HepG2 (cell line): ENCODE measurements around the gene PNPLA2. TPM values are rescaled to one million over a fixed set of nuclear protein-coding genes. Genes with fewer than 3 reads are reported as not detected.
A peak's percentile ranks its signal among the peaks of the same experiment; 100 is the strongest.

Experiments used
- AKNA ChIP-seq: sonication (generic); formaldehyde crosslinking; IDR thresholded peaks from 2 replicates; pipeline ENCODE4 v1.4.0; 2020; ENCODE audit warnings: missing genetic modification reagents, borderline replicate concordance
- CBX2 ChIP-seq, 2 experiments: fragments of 200-600 bp in 1 of 2; sonication (generic); formaldehyde crosslinking in 1 of 2; IDR thresholded peaks; 2 replicates each; pipeline versions ENCODE4 v1.7.0 to v1.8.1; 2018 to 2022; ENCODE audit warnings: low read depth in 2 of 2, low read length in 1 of 2, mild to moderate bottlenecking in 1 of 2, missing genetic modification reagents in 1 of 2
- DRAP1 ChIP-seq: IDR thresholded peaks from 2 replicates; pipeline ENCODE4 v1.6.1; 2016; ENCODE audit warnings: missing genetic modification reagents, missing compliant biosample characterization
- DZIP1 ChIP-seq: sonication (generic); formaldehyde crosslinking; IDR thresholded peaks from 2 replicates; pipeline ENCODE4 v1.5.0; 2020; ENCODE audit warnings: mild to moderate bottlenecking, missing genetic modification reagents
- HOXA7 ChIP-seq: sonication (generic); formaldehyde crosslinking; IDR thresholded peaks from 2 replicates; pipeline ENCODE4 v1.8.1; 2022; ENCODE audit warnings: mild to moderate bottlenecking, missing genetic modification reagents, moderate library complexity
- IKZF1 ChIP-seq: fragments of 450-650 bp; IDR thresholded peaks from 2 replicates; pipeline ENCODE4 v1.7.1; 2016
- KDM4B ChIP-seq: sonication (generic); formaldehyde crosslinking; IDR thresholded peaks from 2 replicates; pipeline ENCODE4 v1.4.0; 2020; ENCODE audit warnings: missing genetic modification reagents
- MATR3 ChIP-seq: sonication (generic); formaldehyde crosslinking; IDR thresholded peaks from 2 replicates; pipeline ENCODE4 v1.4.0; 2020; ENCODE audit warnings: missing genetic modification reagents
- MTERF4 ChIP-seq: sonication (generic); formaldehyde crosslinking; IDR thresholded peaks from 2 replicates; pipeline ENCODE4 v1.8.0; 2023; ENCODE audit warnings: mild to moderate bottlenecking, missing genetic modification reagents
- MYNN ChIP-seq: sonication (generic); formaldehyde crosslinking; IDR thresholded peaks from 2 replicates; pipeline ENCODE4 v1.4.0; 2020; ENCODE audit warnings: mild to moderate bottlenecking, low read depth, missing genetic modification reagents
- NCOA2 ChIP-seq: sonication (generic); formaldehyde crosslinking; IDR thresholded peaks from 2 replicates; pipeline ENCODE4 v1.8.0; 2022; ENCODE audit warnings: inconsistent platforms
- NONO ChIP-seq, 2 experiments: fragments of 450-650 bp in 1 of 2; sonication (generic) in 1 of 2; formaldehyde crosslinking in 1 of 2; IDR thresholded peaks in 1 of 2; conservative IDR thresholded peaks in 1 of 2; 2 replicates each; pipeline versions ENCODE4 v1.6.1 to v1.8.0; 2017 to 2022; ENCODE audit warnings: mild to moderate bottlenecking in 1 of 2, missing genetic modification reagents in 1 of 2, moderate library complexity in 1 of 2
- RXRB ChIP-seq: IDR thresholded peaks from 2 replicates; pipeline ENCODE4 v1.6.1; 2016; ENCODE audit warnings: borderline replicate concordance, missing genetic modification reagents, missing compliant biosample characterization
- XBP1 ChIP-seq: sonication (generic); formaldehyde crosslinking; IDR thresholded peaks from 2 replicates; pipeline ENCODE4 v1.5.0; 2020; ENCODE audit warnings: missing genetic modification reagents
- ZNF576 ChIP-seq: sonication (generic); formaldehyde crosslinking; IDR thresholded peaks from 2 replicates; pipeline ENCODE4 v1.4.0; 2020; ENCODE audit warnings: mild to moderate bottlenecking, missing genetic modification reagents
- ZNF577 ChIP-seq: sonication (generic); formaldehyde crosslinking; IDR thresholded peaks from 2 replicates; pipeline ENCODE4 v1.4.0; 2020; ENCODE audit warnings: mild to moderate bottlenecking, low read depth, missing genetic modification reagents, borderline replicate concordance
- ZNF605 ChIP-seq: sonication (generic); formaldehyde crosslinking; IDR thresholded peaks from 2 replicates; pipeline ENCODE4 v1.8.0; 2022; ENCODE audit warnings: mild to moderate bottlenecking, missing genetic modification reagents
- ZNF816 ChIP-seq: sonication (generic); formaldehyde crosslinking; IDR thresholded peaks from 2 replicates; pipeline ENCODE4 v1.8.0; 2022; ENCODE audit warnings: missing genetic modification reagents, mild to moderate bottlenecking, borderline replicate concordance
- ZNF839 ChIP-seq: sonication (generic); formaldehyde crosslinking; IDR thresholded peaks from 2 replicates; pipeline ENCODE4 v1.4.0; 2020; ENCODE audit warnings: missing genetic modification reagents, mild to moderate bottlenecking, borderline replicate concordance
- polyA plus RNA-seq, 8 experiments: library from polyadenylated mRNA; depleted of rRNA in 3 of 8; stranded (reverse) in 7 of 8; unstranded in 1 of 8; fragments of >200 nt; fragmentation: Illumina TruSeq in 4 of 8; extraction: Trizol in 4 of 8; gene quantifications; 2 replicates each; pipeline versions ENCODE4 v1.2.1 to v1.2.3, GENCODE V29; 2011 to 2016; ENCODE audit warnings: low read depth in 4 of 8, missing spikeins in 1 of 8, mixed read lengths in 1 of 8; ENCODE audit not compliant: insufficient read depth in 1 of 8
- total RNA-seq, 5 experiments: library from RNA; depleted of rRNA; stranded (reverse); fragments of >200 nt; fragmentation: Illumina TruSeq; extraction: Trizol; gene quantifications; 2 replicates each; pipeline ENCODE4 v1.2.3, GENCODE V29; 2016; ENCODE audit warnings: low read depth in 1 of 5

Gene PNPLA2
- total and polyA plus RNA-seq, 2 of the 13 experiments (the other 11 are each of a cell fraction or from before 2014, with no cell fraction given) = 10.5 to 43.2 TPM

GRCh38 chr11:831961-832528, 13.3 kb downstream of the PNPLA2 start (continued):
- TF ChIP-seq XBP1 (CRISPR knock-in tag) = no peak
- TF ChIP-seq MATR3 (CRISPR knock-in tag) = no peak
- no peak for TF ChIP-seq RXRB (CRISPR knock-in tag)
- TF ChIP-seq DZIP1 (CRISPR knock-in tag) = no peak
- TF ChIP-seq CBX2 (IDR thresholded peaks at IDR 0.05; ENCODE audit: low read depth, low read length) = no peak
- no peak for TF ChIP-seq CBX2 (CRISPR knock-in tag; IDR thresholded peaks at IDR 0.05; ENCODE audit: low read depth)
- no peak for TF ChIP-seq ZNF577 (CRISPR knock-in tag)
- no peak for TF ChIP-seq AKNA (CRISPR knock-in tag)
- TF ChIP-seq IKZF1 = no peak
- no peak for TF ChIP-seq DRAP1 (CRISPR knock-in tag)
- TF ChIP-seq ZNF576 = no peak
- peak; percentile 28; the same call in 1 of the 2 replicates for TF ChIP-seq ZNF839 (CRISPR knock-in tag)
- no peak for TF ChIP-seq KDM4B
- no peak for TF ChIP-seq NCOA2 (CRISPR knock-in tag)
- 0 out of 2 replicates have a peak, but pooled peaks have one; percentile 27 for TF ChIP-seq ZNF816 (CRISPR knock-in tag)
- no peak for TF ChIP-seq MYNN (CRISPR knock-in tag)
- TF ChIP-seq HOXA7 (CRISPR knock-in tag) = no peak
- 0 out of 2 replicates have a peak, but pooled peaks have one; percentile 24 for TF ChIP-seq ZNF605 (CRISPR knock-in tag)
- no peak for TF ChIP-seq MTERF4
- TF ChIP-seq NONO (IDR thresholded peaks at IDR 0.05) = no peak
- no peak for TF ChIP-seq NONO (CRISPR knock-in tag; conservative IDR thresholded peaks at IDR 0.05)
- TF ChIP-seq, all 625 proteins: peak for 6
